Panc1 (cell line): Measurements from ENCODE around the gene ZSCAN10.

Source experiments
- POLR2AphosphoS5 ChIP-seq: IDR thresholded peaks from 2 replicates; pipeline ENCODE4 v1.6.1; 2012; ENCODE audit warnings: mild to moderate bottlenecking, low read depth, low read length, moderate library complexity
- TF ChIP-seq, protein P1 (sequence below): fragments of 450-650 bp; IDR thresholded peaks from 2 replicates; pipeline ENCODE4 v1.5.1; 2017; ENCODE audit warnings: mild to moderate bottlenecking

DNA sequence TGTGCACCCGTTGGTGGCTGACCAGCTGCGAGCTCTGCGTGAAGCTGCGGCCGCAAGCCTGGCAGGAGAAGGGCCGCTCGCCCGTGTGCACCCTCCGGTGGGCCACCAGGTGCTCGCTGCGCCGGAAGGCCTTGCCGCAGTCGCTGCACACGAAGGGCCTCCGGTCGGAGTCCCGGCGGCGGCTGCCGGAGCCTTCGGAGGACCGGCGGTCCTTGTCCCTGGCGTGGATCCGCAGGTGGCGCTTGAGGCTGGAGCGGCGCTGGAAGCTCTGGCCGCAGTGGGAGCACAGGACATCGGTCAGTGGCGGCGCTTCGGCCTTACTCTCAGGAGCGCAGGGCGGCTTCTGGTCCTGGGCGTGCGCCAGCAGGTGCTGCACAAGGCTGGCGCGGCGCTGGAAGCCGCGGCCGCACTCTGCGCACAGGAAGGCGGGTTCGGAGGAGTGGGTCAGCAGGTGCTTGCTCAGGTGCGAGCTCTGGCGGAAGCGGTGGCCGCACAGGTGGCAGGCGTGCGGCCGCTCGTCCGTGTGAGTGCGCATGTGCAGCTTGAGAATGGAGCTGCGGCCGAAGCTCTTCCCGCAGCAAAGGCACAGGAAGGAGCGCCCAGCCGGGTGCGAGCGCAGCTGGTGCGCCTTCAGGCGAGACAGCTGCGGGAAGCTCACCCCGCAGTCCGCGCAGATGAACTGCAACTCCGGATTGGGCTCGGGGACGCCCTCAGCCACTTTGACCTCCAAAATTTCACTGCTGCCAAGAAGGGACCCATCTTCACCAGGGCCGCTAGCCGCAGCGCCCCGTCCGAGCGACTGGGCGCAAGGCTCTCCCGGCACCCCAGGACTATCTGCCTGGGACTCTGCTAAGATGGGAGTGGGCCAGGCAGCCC lies 9.1 kb downstream of the ZSCAN10 start:
- TF ChIP-seq, protein P1, sequence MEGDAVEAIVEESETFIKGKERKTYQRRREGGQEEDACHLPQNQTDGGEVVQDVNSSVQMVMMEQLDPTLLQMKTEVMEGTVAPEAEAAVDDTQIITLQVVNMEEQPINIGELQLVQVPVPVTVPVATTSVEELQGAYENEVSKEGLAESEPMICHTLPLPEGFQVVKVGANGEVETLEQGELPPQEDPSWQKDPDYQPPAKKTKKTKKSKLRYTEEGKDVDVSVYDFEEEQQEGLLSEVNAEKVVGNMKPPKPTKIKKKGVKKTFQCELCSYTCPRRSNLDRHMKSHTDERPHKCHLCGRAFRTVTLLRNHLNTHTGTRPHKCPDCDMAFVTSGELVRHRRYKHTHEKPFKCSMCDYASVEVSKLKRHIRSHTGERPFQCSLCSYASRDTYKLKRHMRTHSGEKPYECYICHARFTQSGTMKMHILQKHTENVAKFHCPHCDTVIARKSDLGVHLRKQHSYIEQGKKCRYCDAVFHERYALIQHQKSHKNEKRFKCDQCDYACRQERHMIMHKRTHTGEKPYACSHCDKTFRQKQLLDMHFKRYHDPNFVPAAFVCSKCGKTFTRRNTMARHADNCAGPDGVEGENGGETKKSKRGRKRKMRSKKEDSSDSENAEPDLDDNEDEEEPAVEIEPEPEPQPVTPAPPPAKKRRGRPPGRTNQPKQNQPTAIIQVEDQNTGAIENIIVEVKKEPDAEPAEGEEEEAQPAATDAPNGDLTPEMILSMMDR = no peak
- no peak for TF ChIP-seq POLR2AphosphoS5
